ENCODE measurements around the gene RASSF10. TPM values are rescaled to one million over a fixed set of nuclear protein-coding genes. Genes with fewer than 3 reads are reported as not detected.

The RASSF10 gene
- total RNA-seq, 6 donors from 2014 or later: 2.0 to 9.6 (median 4.7) TPM

GRCh38 chr11:13033760-13034533, 24.8 kb downstream of the RASSF10 start:
- Histone ChIP-seq H3K36me3 (no peaks in the 10 kb centered on the region), H3K4me1 (peaks cover 0 to 11% (median 9%) of the 10 kb centered on the region in 4 donors), H3K27me3 (no peaks in the 10 kb centered on the region), H3K27ac (no peak overlapping the region), H3K4me3 (no peak overlapping the region), H3K9me3 (no peaks in the 10 kb centered on the region)
- ATAC-seq (ENCODE audit: low FRiP score in 2 of 2) (no peak), DNase-seq (no peak)
- TF ChIP-seq POLR2A (IDR thresholded peaks at IDR 0.05): no peak
- no peak for TF ChIP-seq POLR2AphosphoS5 (IDR thresholded peaks at IDR 0.05)
- no peak for TF ChIP-seq CTCF (IDR thresholded peaks at IDR 0.05)
- no peak for TF ChIP-seq EP300 (IDR thresholded peaks at IDR 0.05)
- 88 to 90% methylated on average over 3 to 4 of the region's 4 CpGs for WGBS, 2 donors

- TF ChIP-seq EP300 (IDR thresholded peaks at IDR 0.05): no peak
- no peak for TF ChIP-seq POLR2A (IDR thresholded peaks at IDR 0.05)
- no peak for TF ChIP-seq CTCF (IDR thresholded peaks at IDR 0.05)
- no peak for TF ChIP-seq POLR2AphosphoS5 (IDR thresholded peaks at IDR 0.05)
- no peaks in the 10 kb centered on the region for H3K36me3 ChIP-seq
Observed at GRCh38 chr11:13035711-13036110, 26.6 kb downstream of the RASSF10 start.

GRCh38 chr11:13036235-13036634, 27.1 kb downstream of the RASSF10 start:
- no peaks in the 10 kb centered on the region for H3K36me3 ChIP-seq
- H3K4me1 ChIP-seq: peaks cover under 1 to 5% (median 2%) of the 10 kb centered on the region in 4 donors
- H3K27me3 ChIP-seq: no peaks in the 10 kb centered on the region
- DNase-seq (no peak), ATAC-seq (ENCODE audit: low FRiP score in 2 of 2) (no peak)
- H3K27ac ChIP-seq: no peak overlapping the region
- TF ChIP-seq POLR2AphosphoS5 (IDR thresholded peaks at IDR 0.05): no peak
- no peak for TF ChIP-seq POLR2A (IDR thresholded peaks at IDR 0.05)
- TF ChIP-seq CTCF (IDR thresholded peaks at IDR 0.05): no peak
- no peak for TF ChIP-seq EP300 (IDR thresholded peaks at IDR 0.05)
- H3K9me3 ChIP-seq: no peaks in the 10 kb centered on the region
- H3K4me3 ChIP-seq: no peak overlapping the region

More at GRCh38 chr11:13035711-13036110, 26.6 kb downstream of the RASSF10 start:
- WGBS, 2 donors: 77 to 78% methylated on average over 4 of the region's 4 CpGs
- peaks cover 0 to 7% (median 6%) of the 10 kb centered on the region in 4 donors for H3K4me1 ChIP-seq
- no peaks in the 10 kb centered on the region for H3K9me3 ChIP-seq
- H3K27me3 ChIP-seq: no peaks in the 10 kb centered on the region
- no peak overlapping the region for H3K27ac ChIP-seq
- no peak overlapping the region for H3K4me3 ChIP-seq
- ATAC-seq (ENCODE audit: low FRiP score in 2 of 2) (no peak), DNase-seq (no peak)

GRCh38 chr11:13038366-13038765, 29.2 kb downstream of the RASSF10 start:
- Histone ChIP-seq H3K4me3 (no peak overlapping the region), H3K4me1 (peaks cover 0 to 5% (median 0%) of the 10 kb centered on the region in 4 donors), H3K9me3 (no peaks in the 10 kb centered on the region), H3K36me3 (no peaks in the 10 kb centered on the region), H3K27me3 (no peaks in the 10 kb centered on the region), H3K27ac (no peak overlapping the region)
- no peak for TF ChIP-seq CTCF (IDR thresholded peaks at IDR 0.05)
- no peak for TF ChIP-seq POLR2AphosphoS5 (IDR thresholded peaks at IDR 0.05)
- no peak for TF ChIP-seq POLR2A (IDR thresholded peaks at IDR 0.05)
- TF ChIP-seq EP300 (IDR thresholded peaks at IDR 0.05): no peak
- ATAC-seq (ENCODE audit: low FRiP score in 2 of 2) (no peak), DNase-seq (no peak)
- 85 to 89% methylated on average over 7 of the region's 7 CpGs for WGBS, 2 donors

GRCh38 chr11:13039126-13039525, 30.0 kb downstream of the RASSF10 start:
- 90 to 92% methylated on average over 5 of the region's 5 CpGs for WGBS, 2 donors
- DNase-seq (no peak), ATAC-seq (ENCODE audit: low FRiP score in 2 of 2) (no peak)
- no peak overlapping the region for H3K4me3 ChIP-seq
- H3K27me3 ChIP-seq: no peaks in the 10 kb centered on the region
- H3K4me1 ChIP-seq: peaks cover 0 to 7% (median 3%) of the 10 kb centered on the region in 4 donors
- no peaks in the 10 kb centered on the region for H3K9me3 ChIP-seq
- H3K36me3 ChIP-seq: no peaks in the 10 kb centered on the region
- H3K27ac ChIP-seq: no peak overlapping the region
- TF ChIP-seq CTCF (IDR thresholded peaks at IDR 0.05) (no peak), POLR2A (IDR thresholded peaks at IDR 0.05) (no peak)

Measured in upper lobe of left lung (tissue), 6 donors.